HG03108 (cell line): ENCODE measurements around the gene SEMA3A.
"Not testable (repeated sequence)": the region's sequence is repeated elsewhere in the genome, so short reads cannot be mapped to it uniquely, and the experiment has no call there.

Experiments
- ATAC-seq: cut with Tn5 transposase; IDR thresholded peaks from one replicate; pipeline ENCODE4 v1.9.1; 2021; ENCODE audit warnings: moderate library complexity; ENCODE audit not compliant: unreplicated experiment

Gene SEMA3A

GRCh38 chr7:84159435-84159834 is 35.2 kb downstream of the SEMA3A start:
- no peak for ATAC-seq

- ATAC-seq, result no peak
Measured at GRCh38 chr7:84157171-84157570, 37.4 kb downstream of the SEMA3A start.

- no peak for ATAC-seq
Measured at GRCh38 chr7:84154991-84155781, 39.4 kb downstream of the SEMA3A start.

GRCh38 chr7:84152995-84153394 is 41.6 kb downstream of the SEMA3A start:
- ATAC-seq, result no peak

GRCh38 chr7:84150370-84150769 is 44.2 kb downstream of the SEMA3A start:
- not testable (repeated sequence) for ATAC-seq

GRCh38 chr7:84149573-84149972 is 45.0 kb downstream of the SEMA3A start:
- ATAC-seq, result no peak

GRCh38 chr7:84145892-84146291 is 48.7 kb downstream of the SEMA3A start:
- no peak for ATAC-seq

- no peak for ATAC-seq
Measured at GRCh38 chr7:84144935-84145334, 49.7 kb downstream of the SEMA3A start.

GRCh38 chr7:84144480-84144879 is 50.1 kb downstream of the SEMA3A start:
- ATAC-seq, result no peak

- no peak for ATAC-seq
Measured at GRCh38 chr7:84142726-84143125, 51.9 kb downstream of the SEMA3A start.

GRCh38 chr7:84139986-84140729 is 54.4 kb downstream of the SEMA3A start:
- no peak for ATAC-seq

- ATAC-seq, result no peak
Measured at GRCh38 chr7:84138411-84138810, 56.2 kb downstream of the SEMA3A start.

- no peak for ATAC-seq
Measured at GRCh38 chr7:84137812-84138211, 56.8 kb downstream of the SEMA3A start.

GRCh38 chr7:84136809-84137208 is 57.8 kb downstream of the SEMA3A start:
- no peak for ATAC-seq

- no peak for ATAC-seq
Measured at GRCh38 chr7:84136336-84136735, 58.3 kb downstream of the SEMA3A start.

GRCh38 chr7:84134169-84134568 is 60.4 kb downstream of the SEMA3A start:
- ATAC-seq, result no peak

- no peak for ATAC-seq
Measured at GRCh38 chr7:84125654-84126053, 68.9 kb downstream of the SEMA3A start.

- ATAC-seq, result no peak
Measured at GRCh38 chr7:84123965-84124547, 70.5 kb downstream of the SEMA3A start.

GRCh38 chr7:84122582-84123360 is 71.8 kb downstream of the SEMA3A start:
- ATAC-seq, result no peak

GRCh38 chr7:84117304-84117703 is 77.3 kb downstream of the SEMA3A start:
- no peak for ATAC-seq
